Stomach (tissue), 9 donors: ENCODE measurements around the gene FBXL5. TPM values are rescaled to one million over a fixed set of nuclear protein-coding genes. Genes with fewer than 3 reads are reported as not detected.
A peak's percentile ranks its signal among the peaks of the same experiment; 100 is the strongest.
"Not testable (repeated sequence)": the region's sequence is repeated elsewhere in the genome, so short reads cannot be mapped to it uniquely, and the experiment has no call there.

ENCODE experiments used
- DNase-seq, 2 donors: peaks; one replicate each; pipeline versions ENCODE4 v3.0.0 to v3.0.0-alpha.2; 2013 to 2019
- H3K27ac ChIP-seq, 5 donors: fragments of 200-600 bp in 4 of 5; sonication (generic) in 4 of 5; one replicate each; pipeline ENCODE4 v1.5.1; 2013 to 2019; ENCODE audit warnings: mild to moderate bottlenecking in 1 of 5, moderate library complexity in 1 of 5
- H3K27me3 ChIP-seq, 3 donors: fragments of 200-600 bp; sonication (generic); one replicate each; pipeline ENCODE4 v1.5.1; 2017 to 2019; ENCODE audit warnings: mixed run types in 1 of 3
- H3K36me3 ChIP-seq, 4 donors: fragments of 200-600 bp; sonication (generic); 1 replicate in 3 of 4; 2 replicates in 1 of 4; pipeline ENCODE4 v1.5.1; 2016 to 2019
- H3K4me1 ChIP-seq, 4 donors: fragments of 200-600 bp; sonication (generic); one replicate each; pipeline ENCODE4 v1.5.1; 2016 to 2019
- H3K4me3 ChIP-seq, 4 donors: fragments of 200-600 bp; sonication (generic) in 3 of 4; one replicate each; pipeline ENCODE4 v1.5.1; 2016 to 2019; ENCODE audit warnings: mild to moderate bottlenecking in 1 of 4
- H3K9me3 ChIP-seq, 4 donors: fragments of 200-600 bp; sonication (generic); one replicate each; pipeline ENCODE4 v1.5.1; 2016 to 2019
- EP300 ChIP-seq: sonication (generic); formaldehyde crosslinking; IDR thresholded peaks from one replicate; pipeline ENCODE4 v1.6.1; 2017; ENCODE audit warnings: antibody characterized with exemption
- POLR2A ChIP-seq, 4 donors: fragments of 450-650 bp; IDR thresholded peaks; one replicate each; pipeline ENCODE4 v1.6.1; 2016; ENCODE audit warnings: antibody characterized with exemption in 4 of 4, control low read depth in 2 of 4, mild to moderate bottlenecking in 1 of 4, moderate library complexity in 1 of 4
- POLR2AphosphoS5 ChIP-seq, 3 donors: sonication (generic); formaldehyde crosslinking; IDR thresholded peaks; one replicate each; pipeline ENCODE4 v1.6.1; 2016; ENCODE audit warnings: antibody characterized with exemption in 3 of 3
- WGBS, 5 donors: extraction: QIAGEN DNeasy Blood & Tissue Kit in 3 of 5; methylation state at CpG; one replicate each; pipeline versions ENCODE4 v1.1.5 to v1.1.7; 2013 to 2018; 5-methylcytosine and 5-hydroxymethylcytosine counted together
- intact Hi-C: fragments of 100-400 bp; cut with DNase I; formaldehyde crosslinking; loops from one replicate; pipeline ENCODE4 v1.15.1; 2023; ENCODE audit warnings: low total_unique reads
- polyA plus RNA-seq, 3 donors: library from polyadenylated mRNA; stranded (reverse); fragments of 200-250 nt; gene quantifications; one replicate each; pipeline ENCODE4 v1.2.3, GENCODE V29; 2013
- total RNA-seq, 5 donors: library from RNA; depleted of rRNA; stranded (reverse); fragments of >200 nt; gene quantifications; one replicate each; pipeline versions ENCODE4 v1.1.0 to v1.2.3, GENCODE V29; 2014 to 2016
- TF ChIP-seq, protein P1 (sequence below), 7 experiments: fragments of 450-650 bp in 4 of 7; fragments of 200-600 bp in 3 of 7; sonication (generic) in 3 of 7; IDR thresholded peaks; one replicate each; pipeline ENCODE4 v1.5.1; 2016 to 2019; ENCODE audit warnings: antibody characterized with exemption in 7 of 7, control low read depth in 2 of 7, mild to moderate bottlenecking in 1 of 7
- donor health status: healthy with polysubstance abuse.
- donor health status: Bipolar disorder and iron deficiency.
- donor health status: healthy.

The FBXL5 gene
- total and polyA plus RNA-seq, 8 donors = 15.6 to 196 (median 76.9) TPM

DNA sequence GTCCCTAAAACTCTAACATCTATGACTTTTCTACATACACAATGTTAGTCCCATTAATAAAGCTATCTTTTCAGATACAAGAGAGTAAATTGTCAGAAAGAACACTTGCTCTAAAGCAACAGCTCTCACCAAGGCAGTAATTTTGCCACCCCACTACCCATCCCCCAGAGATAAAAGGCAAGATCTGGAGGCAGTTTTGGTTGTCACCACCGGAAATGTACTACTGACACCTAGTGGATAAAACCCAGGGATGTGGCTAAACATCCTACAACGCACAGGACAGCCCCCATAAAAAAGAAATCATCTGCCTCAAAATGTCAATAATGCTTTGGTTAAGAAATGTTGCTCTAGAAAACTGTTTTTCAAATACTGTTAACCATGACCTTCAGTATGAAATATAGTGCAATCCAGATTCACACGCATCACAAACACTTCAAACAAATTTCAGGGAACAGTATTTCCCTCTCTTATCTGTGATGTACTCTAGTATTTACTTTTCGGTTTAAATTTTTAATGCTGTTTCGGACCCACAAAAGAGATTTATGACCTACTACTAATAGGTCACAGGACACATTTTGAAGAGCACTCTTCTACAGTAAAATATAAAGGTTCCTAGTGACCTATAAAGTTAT is 5.1 kb downstream of the FBXL5 start:
- H3K9me3 ChIP-seq = no peaks in the 10 kb centered on the region
- DNase-seq = peak in 1 of 2 donors; percentile 80
- WGBS, 5 donors = 12 to 31% (median 16%) methylated on average over 5 of the region's 5 CpGs
- peak overlapping the region in 1 of 4 donors; percentile 8 for H3K4me3 ChIP-seq
- intact Hi-C loops = no loop called here
- TF ChIP-seq EP300 (no peak), POLR2AphosphoS5 (IDR thresholded peaks at IDR 0.05) (peak in 2 of 3 donors; percentile 50 to 54), POLR2A (IDR thresholded peaks at IDR 0.05) (no peak)
- TF ChIP-seq, protein P1, sequence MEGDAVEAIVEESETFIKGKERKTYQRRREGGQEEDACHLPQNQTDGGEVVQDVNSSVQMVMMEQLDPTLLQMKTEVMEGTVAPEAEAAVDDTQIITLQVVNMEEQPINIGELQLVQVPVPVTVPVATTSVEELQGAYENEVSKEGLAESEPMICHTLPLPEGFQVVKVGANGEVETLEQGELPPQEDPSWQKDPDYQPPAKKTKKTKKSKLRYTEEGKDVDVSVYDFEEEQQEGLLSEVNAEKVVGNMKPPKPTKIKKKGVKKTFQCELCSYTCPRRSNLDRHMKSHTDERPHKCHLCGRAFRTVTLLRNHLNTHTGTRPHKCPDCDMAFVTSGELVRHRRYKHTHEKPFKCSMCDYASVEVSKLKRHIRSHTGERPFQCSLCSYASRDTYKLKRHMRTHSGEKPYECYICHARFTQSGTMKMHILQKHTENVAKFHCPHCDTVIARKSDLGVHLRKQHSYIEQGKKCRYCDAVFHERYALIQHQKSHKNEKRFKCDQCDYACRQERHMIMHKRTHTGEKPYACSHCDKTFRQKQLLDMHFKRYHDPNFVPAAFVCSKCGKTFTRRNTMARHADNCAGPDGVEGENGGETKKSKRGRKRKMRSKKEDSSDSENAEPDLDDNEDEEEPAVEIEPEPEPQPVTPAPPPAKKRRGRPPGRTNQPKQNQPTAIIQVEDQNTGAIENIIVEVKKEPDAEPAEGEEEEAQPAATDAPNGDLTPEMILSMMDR (IDR thresholded peaks at IDR 0.05) = peak in 5 of 7 experiments; percentile 33 to 61 (median 55)
- no peaks in the 10 kb centered on the region for H3K27me3 ChIP-seq
- no peaks in the 10 kb centered on the region for H3K36me3 ChIP-seq
- H3K4me1 ChIP-seq = peaks cover 33 to 86% (median 63%) of the 10 kb centered on the region in 4 donors
- H3K27ac ChIP-seq = peak overlapping the region in 3 of 5 donors; percentile 24 to 98 (median 94)

DNA sequence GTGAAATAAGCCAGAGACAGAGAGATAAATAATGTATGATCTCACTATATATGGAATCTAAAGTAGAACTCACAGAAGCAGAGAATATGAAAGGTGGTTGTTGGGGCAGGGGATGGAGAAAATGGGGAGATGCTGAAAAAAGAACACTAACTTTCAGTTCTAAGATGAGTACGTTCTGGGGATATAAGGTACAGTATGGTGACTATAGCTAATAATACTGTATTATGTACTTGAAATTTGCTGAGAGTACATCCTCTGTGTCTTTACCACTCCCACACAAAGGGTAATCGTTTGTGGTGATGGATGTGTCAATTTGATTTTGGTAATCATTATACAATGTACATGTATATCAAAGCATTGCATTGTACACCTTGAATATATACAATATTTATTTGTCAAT is 6.6 kb downstream of the FBXL5 start:
- Histone ChIP-seq H3K27me3 (no peaks in the 10 kb centered on the region), H3K27ac (no peak overlapping the region), H3K4me1 (peaks cover 33 to 94% (median 61%) of the 10 kb centered on the region in 4 donors), H3K36me3 (no peaks in the 10 kb centered on the region), H3K9me3 (no peaks in the 10 kb centered on the region), H3K4me3 (no peak overlapping the region)
- intact Hi-C loops = no loop called here
- TF ChIP-seq POLR2AphosphoS5 (IDR thresholded peaks at IDR 0.05) (no peak), EP300 (no peak), POLR2A (IDR thresholded peaks at IDR 0.05) (no peak)
- TF ChIP-seq, protein P1 (IDR thresholded peaks at IDR 0.05) = no peak
- DNase-seq = no peak
- WGBS, 5 donors = 46 to 60% (median 55%) methylated on average over 2 of the region's 2 CpGs

DNA sequence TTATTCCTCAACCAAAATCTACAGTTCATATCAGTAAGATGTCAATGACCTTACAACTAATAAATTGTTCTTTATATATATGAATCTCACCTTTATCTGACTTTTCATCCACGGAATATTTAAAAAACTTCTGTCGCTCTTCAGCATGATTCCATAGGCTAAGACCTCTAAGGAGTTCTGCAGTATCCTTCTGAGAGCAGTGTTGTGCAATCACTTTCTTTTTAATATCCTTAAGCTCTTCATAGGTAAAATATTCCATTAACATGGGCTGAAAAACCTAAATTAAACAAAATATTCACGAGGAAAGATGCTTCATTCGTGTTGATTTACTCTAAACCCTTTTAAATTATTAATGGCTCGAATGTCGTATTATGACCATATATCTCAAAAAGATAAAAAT is 16.7 kb downstream of the FBXL5 start:
- H3K4me3 ChIP-seq = no peak overlapping the region
- no peaks in the 10 kb centered on the region for H3K27me3 ChIP-seq
- peaks cover 4 to 83% (median 74%) of the 10 kb centered on the region in 4 donors for H3K36me3 ChIP-seq
- no peak for TF ChIP-seq POLR2AphosphoS5 (IDR thresholded peaks at IDR 0.05)
- TF ChIP-seq EP300 = no peak
- no peak for TF ChIP-seq POLR2A (IDR thresholded peaks at IDR 0.05)
- TF ChIP-seq, protein P1 (IDR thresholded peaks at IDR 0.05) = no peak
- no peaks in the 10 kb centered on the region for H3K9me3 ChIP-seq
- 90 to 93% (median 92%) methylated on average over 6 of the region's 6 CpGs for WGBS, 5 donors
- peaks cover 0 to 19% (median 4%) of the 10 kb centered on the region in 4 donors for H3K4me1 ChIP-seq
- intact Hi-C loops = no loop called here
- DNase-seq = no peak
- H3K27ac ChIP-seq = no peak overlapping the region

DNA sequence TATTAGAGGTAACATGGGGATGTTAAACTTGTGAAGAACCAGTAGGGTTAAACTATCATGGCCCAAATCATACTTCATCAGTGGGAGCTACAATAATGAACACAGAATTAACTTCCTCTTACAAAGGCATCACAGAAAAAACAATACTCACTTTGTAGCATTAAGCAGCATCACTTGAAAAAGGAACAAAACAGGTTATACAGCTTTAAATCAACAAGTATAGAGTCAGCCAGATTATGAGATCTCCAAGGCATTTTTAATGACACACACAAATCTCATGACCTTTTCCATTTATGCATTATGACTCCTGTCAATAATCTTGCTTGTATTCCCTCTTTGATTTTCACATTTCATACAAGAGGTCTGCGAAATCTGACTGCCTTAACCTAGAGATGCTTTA is 18.3 kb downstream of the FBXL5 start:
- WGBS, 5 donors = 48 to 77% (median 57%) methylated on average over 1 of the region's 1 CpG
- no peak for DNase-seq
- H3K27me3 ChIP-seq = no peaks in the 10 kb centered on the region
- H3K36me3 ChIP-seq = peaks cover 9 to 98% (median 89%) of the 10 kb centered on the region in 4 donors
- no peak overlapping the region for H3K27ac ChIP-seq
- H3K4me3 ChIP-seq = no peak overlapping the region
- no peaks in the 10 kb centered on the region for H3K9me3 ChIP-seq
- intact Hi-C loops = no loop called here
- TF ChIP-seq POLR2AphosphoS5 (IDR thresholded peaks at IDR 0.05) (no peak), POLR2A (IDR thresholded peaks at IDR 0.05) (no peak), EP300 (no peak)
- TF ChIP-seq, protein P1 (IDR thresholded peaks at IDR 0.05) = no peak
- H3K4me1 ChIP-seq = peaks cover 0 to 11% (median 0%) of the 10 kb centered on the region in 4 donors

DNA sequence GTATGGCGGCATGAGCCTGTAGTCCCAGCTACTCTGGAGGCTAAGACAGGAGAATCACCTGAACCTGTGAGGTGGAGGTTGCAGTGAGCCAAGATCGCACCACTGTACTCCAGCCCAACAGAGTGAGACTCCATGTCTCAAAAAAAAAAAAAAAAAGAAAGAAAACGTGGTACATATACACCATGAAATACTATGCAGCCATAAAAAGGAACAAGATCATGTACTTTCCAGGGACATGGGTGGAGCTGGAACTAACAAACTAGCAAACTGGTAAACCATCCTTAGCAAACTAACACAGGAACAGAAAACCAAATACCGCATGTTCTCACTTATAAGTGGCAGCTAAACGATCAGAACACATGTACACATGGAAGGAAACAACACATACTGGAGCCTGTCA is 37.8 kb downstream of the FBXL5 start:
- DNase-seq, intact Hi-C loops, H3K27me3 ChIP-seq, H3K4me3 ChIP-seq, H3K27ac ChIP-seq: not testable (repeated sequence)
- Histone ChIP-seq H3K9me3 (peaks cover 0 to 25% (median 11%) of the 10 kb centered on the region in 4 donors), H3K4me1 (peaks cover 0 to 16% (median 0%) of the 10 kb centered on the region in 4 donors), H3K36me3 (peaks cover 5 to 48% (median 43%) of the 10 kb centered on the region in 4 donors)
- WGBS, 5 donors = 94 to 99% (median 97%) methylated on average over 5 of the region's 5 CpGs

DNA sequence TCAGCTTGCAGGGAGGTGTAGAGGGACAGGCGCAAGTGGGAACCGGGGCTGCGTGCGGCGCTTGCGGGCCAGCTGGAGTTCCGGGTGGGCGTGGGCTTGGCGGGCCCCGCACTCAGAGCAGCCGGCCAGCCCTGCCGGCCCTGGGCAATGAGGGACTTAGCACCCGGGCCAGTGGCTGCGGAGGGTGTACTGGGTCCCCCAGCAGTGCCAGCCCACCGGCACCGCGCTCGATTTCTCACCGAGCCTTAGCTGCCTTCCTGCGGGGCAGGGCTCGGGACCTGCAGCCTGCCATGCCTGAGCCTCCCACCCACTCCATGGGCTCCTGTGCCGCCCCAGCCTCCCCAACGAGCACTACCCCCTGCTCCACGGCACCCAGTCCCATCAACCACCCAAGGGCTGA is 40.3 kb downstream of the FBXL5 start:
- 96 to 98% (median 97%) methylated on average over 14 to 24 of the region's 24 CpGs for WGBS, 5 donors
- peaks cover 0 to 15% (median 2%) of the 10 kb centered on the region in 4 donors for H3K9me3 ChIP-seq
- DNase-seq = not testable (repeated sequence)

More for the DNA sequence above, 40.3 kb downstream of the FBXL5 start:
- H3K27ac ChIP-seq, H3K27me3 ChIP-seq, intact Hi-C loops, H3K4me3 ChIP-seq: not testable (repeated sequence)
- Histone ChIP-seq H3K4me1 (peaks cover 0 to 15% (median 1%) of the 10 kb centered on the region in 4 donors), H3K36me3 (peaks cover 5 to 47% (median 35%) of the 10 kb centered on the region in 4 donors)
